Upper lobe of left lung (tissue), 4 donors: ENCODE measurements around the gene KIAA0825.

Experiments used
- EP300 ChIP-seq, 4 donors: sonication (generic); formaldehyde crosslinking; IDR thresholded peaks; one replicate each; pipeline ENCODE4 v1.5.1; 2017; ENCODE audit warnings: antibody characterized with exemption in 4 of 4, control low read depth in 2 of 4
- POLR2AphosphoS5 ChIP-seq, 2 donors: sonication (generic); formaldehyde crosslinking; IDR thresholded peaks; one replicate each; pipeline ENCODE4 v1.5.1; 2017; ENCODE audit warnings: antibody characterized with exemption in 2 of 2
- TF ChIP-seq, protein P1 (sequence below), 6 experiments: fragments of 450-650 bp in 4 of 6; fragments of 200-600 bp in 2 of 6; sonication (generic) in 2 of 6; IDR thresholded peaks; one replicate each; pipeline ENCODE4 v1.5.1; 2016 to 2019; ENCODE audit warnings: antibody characterized with exemption in 6 of 6

DNA sequence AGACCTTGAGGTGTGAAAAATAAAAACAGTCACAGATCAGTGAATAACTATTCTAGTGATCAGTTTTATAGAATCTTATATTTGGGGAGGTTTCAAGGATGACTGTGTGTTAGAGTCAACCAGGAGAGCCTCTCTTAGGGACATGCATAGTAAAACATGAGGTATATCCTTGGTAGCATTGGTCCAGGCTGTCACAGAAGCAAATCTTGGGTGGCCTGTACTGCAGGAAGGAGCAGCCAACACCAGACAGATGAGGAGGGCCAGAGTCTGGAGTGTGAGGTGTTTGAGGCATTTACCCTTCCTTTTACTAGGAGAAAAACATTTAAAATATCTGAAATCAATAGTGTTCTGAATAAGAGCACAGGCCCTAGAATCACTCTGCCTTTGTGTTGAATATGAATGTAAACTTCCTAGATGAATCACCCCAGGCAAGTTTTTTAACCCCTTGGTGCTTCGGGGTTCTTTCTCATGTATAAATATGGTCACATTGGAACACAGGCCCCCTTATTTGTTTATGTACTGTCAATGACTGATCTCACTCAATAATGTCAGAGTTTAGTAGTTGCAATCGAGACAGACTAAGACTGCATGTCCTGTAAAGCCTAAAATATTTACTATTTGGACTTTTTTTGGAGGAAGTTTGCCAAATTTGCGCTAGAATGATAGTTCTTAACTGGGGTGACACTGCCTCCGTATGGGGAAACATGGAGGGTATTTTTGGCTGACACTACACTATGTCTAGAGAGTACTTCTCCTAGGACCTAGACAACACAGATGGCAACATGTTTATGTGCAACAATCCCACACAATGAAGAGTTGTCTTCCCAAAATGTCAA is 460.5 kb downstream of the KIAA0825 start:
- TF ChIP-seq, protein P1, sequence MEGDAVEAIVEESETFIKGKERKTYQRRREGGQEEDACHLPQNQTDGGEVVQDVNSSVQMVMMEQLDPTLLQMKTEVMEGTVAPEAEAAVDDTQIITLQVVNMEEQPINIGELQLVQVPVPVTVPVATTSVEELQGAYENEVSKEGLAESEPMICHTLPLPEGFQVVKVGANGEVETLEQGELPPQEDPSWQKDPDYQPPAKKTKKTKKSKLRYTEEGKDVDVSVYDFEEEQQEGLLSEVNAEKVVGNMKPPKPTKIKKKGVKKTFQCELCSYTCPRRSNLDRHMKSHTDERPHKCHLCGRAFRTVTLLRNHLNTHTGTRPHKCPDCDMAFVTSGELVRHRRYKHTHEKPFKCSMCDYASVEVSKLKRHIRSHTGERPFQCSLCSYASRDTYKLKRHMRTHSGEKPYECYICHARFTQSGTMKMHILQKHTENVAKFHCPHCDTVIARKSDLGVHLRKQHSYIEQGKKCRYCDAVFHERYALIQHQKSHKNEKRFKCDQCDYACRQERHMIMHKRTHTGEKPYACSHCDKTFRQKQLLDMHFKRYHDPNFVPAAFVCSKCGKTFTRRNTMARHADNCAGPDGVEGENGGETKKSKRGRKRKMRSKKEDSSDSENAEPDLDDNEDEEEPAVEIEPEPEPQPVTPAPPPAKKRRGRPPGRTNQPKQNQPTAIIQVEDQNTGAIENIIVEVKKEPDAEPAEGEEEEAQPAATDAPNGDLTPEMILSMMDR (IDR thresholded peaks at IDR 0.05): no peak
- TF ChIP-seq POLR2AphosphoS5 (IDR thresholded peaks at IDR 0.05): no peak
- TF ChIP-seq EP300 (IDR thresholded peaks at IDR 0.05): no peak
